Stimulated activated CD8-positive, alpha-beta memory T cell treated with anti-CD3 and anti-CD28 coated beads, Interleukin-12 subunit alpha, Interleukin-12 subunit beta, amount 100 ng/mL, for 1 hour (primary cell): ENCODE results near the gene PDE6H.

Source experiments
- DNase-seq: peaks from one replicate; pipeline ENCODE4 v3.0.0-alpha.2; 2020; ENCODE audit warnings: low read depth

Gene PDE6H

DNA sequence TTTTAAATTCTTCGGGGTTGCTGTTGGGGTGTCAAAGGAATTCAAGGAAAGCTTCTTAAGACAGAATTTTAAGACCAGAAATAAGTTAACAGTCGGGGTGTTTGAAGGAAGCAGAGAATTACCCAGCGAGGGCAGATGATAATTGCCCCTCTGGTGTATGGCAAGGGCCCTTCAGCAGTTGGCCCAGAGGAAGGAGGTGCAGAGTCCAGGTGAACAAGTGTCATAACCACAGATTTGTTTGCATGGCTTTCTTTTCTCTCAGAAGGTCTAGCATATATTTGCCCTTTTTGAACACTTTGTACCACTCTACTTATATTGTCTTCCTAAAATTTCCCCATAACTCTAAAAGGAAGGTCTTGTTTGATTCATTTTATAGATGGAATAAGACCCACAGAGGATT, 1.8 kb downstream of the PDE6H start:
- no peak for DNase-seq

DNA sequence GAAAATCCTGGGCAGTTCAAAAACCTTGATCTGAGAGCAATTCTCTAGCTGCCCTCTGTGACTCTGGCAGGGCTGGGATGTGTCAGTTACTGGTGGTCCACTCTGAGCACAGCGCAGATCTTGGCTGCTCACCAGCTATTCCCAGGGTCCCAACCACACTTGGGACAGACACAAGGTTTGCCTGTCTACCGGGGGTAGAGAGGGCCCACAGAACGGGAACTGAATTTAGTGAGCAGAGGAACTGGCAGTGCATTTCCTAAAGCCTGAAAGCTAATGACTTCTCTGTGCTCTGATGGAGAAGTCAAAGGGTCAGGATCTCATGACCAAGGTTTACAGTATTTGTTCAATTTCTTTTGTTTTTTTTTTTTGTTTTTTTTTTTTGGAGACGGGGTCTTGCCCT, 2.6 kb downstream of the PDE6H start:
- DNase-seq: no peak

DNA sequence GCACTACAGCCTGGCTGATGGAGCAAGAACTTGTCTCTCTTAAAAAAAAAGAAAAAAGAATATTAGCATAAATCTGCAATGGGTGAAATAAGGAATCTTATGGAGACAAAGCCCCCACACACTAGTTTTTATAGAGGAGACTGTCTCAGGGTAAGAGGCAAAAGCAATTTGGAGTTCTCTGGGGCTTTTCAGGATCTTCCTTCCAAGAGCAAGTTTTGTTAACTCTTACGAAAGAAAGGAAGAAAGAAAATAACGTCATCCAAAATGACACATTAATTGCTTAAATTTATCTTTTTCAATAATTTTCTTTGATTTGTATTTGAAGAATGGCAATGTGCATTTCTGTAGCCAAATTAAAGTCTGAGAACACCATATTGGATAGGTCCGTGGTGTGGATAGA, 3.8 kb downstream of the PDE6H start:
- DNase-seq: no peak

DNA sequence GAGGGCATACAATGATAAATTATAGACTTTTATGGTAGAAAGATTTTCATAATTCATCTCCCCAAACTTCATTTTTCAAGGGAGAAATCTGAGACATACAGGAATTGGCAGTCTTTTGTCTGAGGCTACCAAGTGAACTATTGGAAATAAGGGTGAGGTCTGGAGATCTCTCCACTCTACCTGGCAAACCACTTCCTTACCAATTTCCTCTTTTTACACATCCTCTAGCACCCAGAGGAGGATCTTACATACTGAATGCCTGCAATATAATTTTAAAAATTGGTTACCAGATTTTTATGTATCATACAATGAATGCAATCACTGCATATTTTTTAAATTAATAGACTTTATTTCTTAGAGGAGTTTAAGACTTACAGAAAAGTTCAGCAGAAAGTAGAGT, 6.6 kb downstream of the PDE6H start:
- DNase-seq: no peak

DNA sequence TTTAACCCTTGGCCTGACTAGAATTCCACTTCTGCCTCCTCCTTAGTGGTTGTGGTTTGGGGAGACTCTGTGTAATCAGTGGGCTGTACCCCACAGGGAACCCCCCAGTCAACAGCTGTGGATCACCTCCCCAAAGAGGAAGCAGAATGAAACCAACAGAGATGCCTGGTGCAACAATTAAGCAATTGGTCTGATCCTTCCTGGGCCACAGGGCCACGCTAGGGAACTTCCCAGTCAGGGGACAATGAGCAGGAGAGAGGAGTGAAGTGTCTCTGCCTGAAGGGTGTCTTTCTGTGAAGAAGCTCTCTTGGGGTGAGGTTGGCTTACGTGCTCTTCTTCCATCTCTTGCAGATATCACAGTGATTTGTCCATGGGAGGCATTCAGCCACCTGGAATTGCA, 8.2 kb downstream of the PDE6H start:
- DNase-seq: no peak

DNA sequence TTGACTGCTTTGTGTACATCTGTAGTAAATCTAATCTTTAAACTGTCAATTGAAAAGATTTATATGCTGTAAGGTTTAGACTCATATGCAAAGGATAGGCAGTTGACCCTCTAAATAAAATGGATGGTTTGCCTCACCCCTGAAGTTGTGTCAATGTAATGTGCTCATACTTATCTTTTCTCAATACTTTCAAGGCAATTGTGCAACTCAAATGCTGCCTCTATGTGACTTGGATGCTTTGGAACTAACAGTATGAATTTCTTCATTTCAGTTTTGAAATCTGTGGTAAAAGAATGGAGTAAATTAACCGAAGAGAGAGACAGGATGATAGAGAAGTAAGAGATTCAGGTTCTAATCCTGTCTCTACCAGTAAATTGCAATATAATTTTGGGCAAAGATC, 9.7 kb downstream of the PDE6H start:
- no peak for DNase-seq

DNA sequence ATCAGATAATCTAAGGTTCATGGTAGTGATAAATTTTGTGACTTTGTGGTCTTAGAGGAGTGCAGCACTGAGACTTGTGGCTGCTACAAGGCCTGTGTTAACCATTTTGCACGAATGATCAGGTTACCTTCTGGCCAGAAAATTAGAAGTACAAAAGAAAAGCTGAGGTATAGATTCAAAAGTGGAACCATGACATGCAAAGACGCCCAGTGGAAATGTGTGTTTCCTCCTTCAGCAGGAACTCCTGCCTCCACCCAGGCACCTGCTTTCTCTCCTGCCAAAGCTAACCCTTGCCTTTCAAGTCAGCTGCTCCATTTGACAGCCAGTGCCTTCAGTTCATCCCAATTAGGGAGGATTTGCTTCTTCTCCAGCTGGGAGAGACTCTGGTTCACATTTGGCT, 10.1 kb downstream of the PDE6H start:
- DNase-seq: no peak

DNA sequence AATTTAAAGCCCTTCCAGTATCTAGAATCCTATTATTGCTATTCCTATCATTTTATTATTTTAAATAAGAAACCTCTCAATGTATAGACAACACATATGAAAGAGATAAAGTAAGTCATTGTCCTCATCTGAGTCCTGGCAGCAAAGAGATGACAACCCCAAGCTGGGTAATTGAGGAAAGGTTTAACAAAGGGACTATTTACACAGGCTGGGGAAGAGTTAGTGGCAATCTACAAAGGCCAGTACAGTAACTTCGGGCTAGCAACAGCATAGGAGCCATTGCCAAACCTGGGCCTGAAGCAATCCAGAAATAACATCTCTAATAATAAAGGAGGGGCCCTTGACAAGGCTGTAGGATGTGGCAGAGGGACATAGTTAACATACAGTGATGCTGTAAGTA, 11.2 kb downstream of the PDE6H start:
- no peak for DNase-seq

DNA sequence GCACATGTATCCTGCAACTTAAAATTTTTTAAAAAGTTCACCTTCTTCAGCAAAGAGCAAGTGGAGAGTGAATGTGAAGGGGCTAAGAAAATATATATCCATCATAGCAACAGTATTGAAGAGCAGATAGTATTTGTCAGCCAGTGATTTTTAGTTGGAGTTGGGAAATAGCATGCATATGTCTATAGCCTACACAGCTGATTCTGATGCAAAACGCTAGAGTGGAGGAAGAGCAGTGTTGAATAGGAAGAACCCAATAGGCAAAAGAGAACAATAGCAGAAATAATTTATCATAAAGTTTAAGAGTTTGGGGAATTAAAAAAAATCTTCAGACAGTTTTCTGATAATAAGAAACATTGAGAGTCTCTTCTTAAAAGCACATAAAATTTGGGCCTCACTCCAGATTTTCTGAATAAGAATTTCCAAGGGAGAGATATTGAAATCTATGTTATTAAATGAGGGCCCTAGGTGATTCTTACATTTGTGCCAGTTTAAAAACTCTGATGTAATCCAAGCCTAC, 12.0 kb downstream of the PDE6H start:
- no peak for DNase-seq

DNA sequence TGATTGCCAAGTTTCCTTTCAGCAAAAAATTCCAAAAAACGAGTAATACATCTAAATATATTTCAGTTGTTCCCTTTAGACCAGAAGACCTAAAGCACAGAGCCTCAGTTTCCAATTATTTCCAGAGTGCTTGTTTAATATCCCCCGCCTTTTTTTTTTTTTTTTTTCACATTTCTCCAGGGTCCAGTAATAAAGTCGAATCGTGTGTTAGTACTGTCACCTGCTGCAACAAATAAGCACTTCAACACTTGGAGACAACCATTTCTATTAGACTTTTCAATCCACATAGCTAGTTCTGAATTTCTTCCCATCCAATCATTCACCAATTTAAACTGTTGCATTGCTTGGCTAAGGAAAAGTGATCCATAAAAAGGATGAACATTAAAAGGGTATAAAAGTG, 13.6 kb downstream of the PDE6H start:
- no peak for DNase-seq

DNA sequence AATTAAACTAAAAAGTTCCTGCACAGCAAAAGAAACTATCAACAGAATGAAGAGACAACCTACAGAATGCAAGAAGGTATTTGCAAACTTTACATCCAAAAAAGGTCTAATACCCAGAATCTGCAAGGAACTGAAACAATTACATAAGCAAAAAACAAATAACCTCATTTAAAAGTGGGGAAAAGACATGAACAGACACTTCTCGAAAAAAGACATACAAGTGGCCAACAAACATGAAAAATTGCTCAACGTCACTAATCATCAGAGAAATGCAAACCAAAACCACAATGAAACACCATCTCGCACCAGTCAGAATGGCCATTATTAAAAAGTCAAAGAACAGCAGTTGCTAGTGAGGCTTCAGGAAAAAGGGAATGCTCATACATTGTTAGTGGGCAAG, 15.2 kb downstream of the PDE6H start:
- DNase-seq: no peak

DNA sequence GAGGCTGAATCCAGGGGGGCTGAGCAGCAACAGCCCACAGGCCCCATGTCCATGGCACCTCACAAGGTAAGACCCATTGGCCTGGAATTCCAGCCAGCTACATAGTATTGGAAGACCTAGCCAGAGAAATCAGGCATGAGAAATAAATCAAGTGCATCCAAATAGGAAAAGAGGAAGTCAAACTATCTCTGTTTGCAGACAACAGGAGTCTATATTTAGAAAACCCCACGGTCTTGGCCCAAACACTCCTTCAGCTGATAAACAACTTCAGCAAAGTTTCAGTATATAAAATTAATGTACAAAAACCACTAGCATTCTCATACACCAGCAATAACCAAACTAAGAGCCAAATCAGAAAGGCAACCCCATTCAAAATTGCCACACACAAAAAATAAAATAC, 16.9 kb downstream of the PDE6H start:
- no peak for DNase-seq

DNA sequence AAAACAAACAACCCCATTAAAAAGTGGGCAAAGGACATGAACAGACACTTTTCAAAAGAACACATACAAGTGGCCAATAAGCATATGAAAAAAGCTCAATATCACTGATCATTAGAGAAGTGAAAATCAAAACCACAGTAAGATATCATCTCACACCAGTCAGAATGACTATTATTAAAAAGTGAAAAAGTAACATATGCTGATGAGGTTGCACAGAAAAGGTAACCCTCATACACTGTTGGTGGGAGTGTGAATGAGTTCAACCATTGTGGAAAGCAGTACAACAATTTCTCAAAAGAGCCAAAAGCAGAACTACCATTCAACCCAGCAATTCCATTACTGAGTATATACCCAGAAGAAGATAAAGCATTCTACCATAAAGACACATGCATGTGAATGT, 18.2 kb downstream of the PDE6H start:
- no peak for DNase-seq

DNA sequence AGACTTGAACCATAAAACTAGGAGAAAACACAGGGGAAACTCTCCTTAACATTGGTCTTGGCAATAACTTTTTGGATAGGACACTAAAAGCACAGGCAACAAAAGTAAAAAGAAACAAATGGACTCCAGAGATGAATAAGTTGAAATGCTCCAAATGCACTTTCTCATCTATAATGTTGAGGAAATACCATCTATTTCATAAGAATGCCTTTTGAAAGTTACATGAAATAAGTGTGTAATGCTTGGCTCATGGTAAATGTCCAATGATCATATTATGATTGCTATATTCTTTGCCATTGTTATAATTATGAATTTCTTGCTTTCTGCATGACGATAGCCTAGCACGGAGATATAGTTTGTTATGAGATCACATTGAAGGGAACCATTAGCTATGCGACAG, 19.8 kb downstream of the PDE6H start:
- no peak for DNase-seq

DNA sequence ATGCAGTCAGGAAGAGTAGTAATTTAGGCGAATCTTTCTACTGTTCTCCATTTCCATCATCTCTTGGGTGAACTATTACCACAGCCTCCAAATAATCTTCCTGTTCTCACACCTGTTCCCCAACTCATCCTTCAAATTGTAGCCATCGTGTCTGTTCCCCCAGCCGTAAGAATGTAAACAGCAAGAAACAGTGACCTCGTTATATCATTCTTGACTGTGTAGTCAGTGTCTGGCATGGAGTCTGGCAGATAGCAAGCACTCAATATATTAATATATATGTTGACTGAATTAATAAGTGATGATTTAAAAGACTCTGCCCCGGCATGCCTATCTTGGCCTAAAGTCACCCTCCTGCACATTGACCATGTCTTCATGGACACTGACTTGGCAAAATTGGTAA, 20.3 kb downstream of the PDE6H start:
- no peak for DNase-seq

DNA sequence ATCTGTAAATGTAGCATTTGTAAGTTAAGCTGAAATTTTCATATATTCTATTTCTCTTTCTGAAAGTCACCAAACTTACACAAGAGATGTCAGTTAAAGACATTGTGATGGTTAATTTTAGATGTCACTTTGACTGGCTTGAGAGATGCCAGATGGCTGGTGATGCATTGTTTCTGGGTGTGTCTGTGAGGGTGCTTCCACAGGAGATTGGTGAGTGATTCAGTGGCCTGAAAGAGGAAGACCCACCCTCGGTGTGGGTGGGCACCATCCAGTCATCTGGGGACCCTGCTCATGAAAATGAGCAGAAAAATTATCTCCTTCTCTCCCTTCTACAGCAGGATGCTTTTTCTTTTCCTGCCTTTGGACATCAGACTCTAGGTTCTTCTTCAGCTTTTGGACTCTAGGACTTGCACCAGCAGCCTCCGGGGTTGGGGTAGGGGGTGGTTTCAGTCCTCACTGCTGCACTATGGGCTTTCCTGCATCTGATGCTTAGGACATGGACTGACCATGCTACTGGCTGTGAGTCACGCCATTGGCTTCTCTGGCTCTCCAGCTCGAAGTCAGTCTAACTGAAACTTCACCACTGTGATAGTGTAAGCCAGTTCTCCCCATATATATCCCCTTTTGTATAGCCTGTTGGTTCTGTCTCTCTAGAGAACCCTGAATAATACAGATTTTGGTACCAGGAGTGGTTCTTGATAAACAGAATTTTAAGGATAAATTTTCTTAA, 20.9 kb downstream of the PDE6H start:
- no peak for DNase-seq

DNA sequence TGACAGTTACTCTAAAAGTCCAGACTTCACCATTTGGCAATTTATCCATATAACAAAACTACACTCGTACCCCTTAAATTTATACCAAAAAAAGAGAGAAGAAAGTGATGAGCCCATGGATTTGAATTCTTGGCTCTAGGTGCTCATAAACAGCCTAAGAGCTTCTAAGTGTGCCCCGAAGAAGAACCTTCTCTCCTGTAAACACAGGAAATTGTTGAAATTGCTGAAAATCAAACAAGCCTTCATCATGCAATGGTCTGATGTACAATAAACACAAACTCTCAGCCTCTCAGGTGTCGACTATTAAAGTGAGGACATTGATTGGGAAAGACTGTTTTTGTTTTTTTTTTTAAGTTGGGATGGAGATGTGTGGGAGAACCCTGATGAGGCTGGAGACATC, 21.8 kb downstream of the PDE6H start:
- no peak for DNase-seq

DNA sequence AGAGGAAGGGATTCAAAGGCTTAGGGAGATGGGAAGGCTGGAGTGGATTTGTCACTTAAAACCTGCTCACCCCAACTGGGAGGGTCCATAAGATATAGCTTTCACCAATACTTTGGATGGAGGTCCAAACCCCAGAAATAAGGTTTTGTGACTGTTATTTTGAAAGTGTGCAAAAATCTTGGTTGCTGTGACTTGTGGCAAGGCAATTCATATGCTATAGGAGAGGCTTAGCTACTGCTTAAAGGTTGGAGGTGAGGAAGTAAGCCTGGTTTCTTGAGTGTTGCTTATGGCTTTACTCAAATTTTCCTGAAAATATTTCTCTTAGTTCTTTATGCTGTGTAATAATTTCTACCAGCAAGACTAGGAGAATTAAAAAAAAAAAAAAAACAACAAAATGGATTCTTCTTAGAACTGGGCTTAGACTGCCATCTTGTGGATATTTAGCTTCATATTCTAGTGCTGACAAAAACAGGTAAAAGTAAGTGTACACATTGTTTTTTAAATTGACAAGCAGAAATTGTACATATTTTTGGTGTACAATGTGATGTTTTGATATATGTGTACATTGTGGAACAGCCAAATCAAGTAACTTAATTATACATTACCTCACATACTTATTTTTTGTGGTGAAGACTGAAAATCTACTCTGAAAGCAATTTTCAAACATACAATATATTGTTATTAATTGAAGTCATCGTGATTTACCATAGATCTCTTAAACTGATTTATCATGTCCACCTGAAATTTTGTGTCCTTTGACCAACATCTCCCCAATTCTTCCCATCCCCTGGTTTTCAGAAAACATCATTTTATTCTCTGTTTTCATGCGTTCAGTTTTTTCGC, 23.0 kb downstream of the PDE6H start:
- DNase-seq: no peak

DNA sequence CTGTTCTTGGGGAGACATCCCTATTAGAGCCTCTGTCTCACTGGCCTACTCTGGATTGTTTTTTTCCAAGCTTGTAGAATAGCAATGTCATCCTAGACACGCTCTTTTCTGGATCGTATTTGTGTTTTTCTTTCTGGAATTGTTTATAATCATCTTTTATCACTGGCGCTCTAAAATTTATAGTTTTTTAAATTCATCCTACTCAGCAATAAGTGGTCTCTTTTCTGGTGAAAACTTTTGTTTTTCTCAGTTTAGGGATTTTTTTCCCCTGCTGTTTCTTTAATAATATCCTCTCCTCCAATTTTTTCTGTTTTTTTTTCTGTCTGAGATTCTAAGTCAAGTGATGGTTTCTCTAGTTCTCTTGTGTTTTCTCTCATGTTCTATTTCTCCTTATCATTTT, 25.2 kb downstream of the PDE6H start:
- DNase-seq: no peak

DNA sequence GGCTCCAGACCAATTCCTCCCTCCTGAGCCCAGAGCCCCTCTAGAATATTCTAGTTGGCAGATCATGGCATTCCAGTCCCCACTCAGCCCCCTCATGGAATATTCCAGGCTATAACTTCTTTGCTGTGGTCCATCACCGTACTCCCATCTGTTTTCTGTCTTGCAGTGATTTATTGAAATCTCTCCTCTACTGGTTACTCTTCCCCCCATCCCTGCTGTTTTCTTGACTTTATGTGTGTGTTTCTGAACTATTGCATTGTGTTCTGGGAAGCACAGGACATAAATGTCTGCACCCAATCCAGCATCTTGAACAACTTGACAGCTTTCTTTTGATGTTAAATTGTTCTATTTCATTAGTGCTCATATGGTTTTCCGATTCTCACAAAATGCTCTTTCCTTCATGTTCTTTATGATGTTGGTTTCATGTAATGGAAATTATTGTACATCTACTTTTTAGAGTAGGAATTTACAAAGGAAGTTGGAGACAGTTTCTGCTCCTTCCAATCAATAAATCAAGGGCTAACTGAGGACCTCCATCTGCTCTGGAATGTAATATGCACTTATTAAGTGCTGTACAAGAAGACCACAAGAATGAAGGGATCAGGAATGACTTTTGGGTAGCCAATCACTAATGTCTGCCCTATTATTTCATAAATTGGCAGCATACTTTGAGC, 26.3 kb downstream of the PDE6H start:
- no peak for DNase-seq

DNA sequence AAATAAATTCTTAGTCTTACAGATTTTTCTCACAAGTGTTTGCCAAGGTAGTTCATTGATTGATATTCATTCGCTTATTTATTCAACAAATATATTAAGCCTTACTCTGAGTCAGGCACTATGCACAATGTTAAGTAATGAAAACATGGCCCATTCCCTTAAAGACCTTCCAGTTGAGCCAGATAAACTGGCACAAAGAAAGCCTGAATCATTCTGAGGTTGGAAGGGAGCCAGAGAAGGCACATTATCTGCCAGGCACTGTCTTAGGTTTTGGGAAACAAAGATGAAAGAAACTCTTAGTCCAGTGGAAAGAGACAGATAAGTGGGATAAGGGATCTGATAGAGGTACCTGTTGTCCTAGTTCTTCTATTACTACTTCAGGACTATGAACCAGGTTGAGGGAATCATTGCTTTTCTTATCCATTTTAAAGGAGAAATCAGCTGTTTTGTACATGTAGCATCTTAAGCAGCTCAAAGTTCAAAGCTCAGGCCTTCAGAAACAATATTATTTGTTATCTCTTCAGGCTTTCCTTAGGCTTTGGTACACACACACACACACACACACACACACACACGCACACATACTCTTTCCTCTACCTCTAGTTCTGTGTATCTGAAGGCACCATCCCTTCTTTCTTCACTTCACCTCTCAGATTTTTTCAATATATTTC, 27.0 kb downstream of the PDE6H start:
- no peak for DNase-seq

DNA sequence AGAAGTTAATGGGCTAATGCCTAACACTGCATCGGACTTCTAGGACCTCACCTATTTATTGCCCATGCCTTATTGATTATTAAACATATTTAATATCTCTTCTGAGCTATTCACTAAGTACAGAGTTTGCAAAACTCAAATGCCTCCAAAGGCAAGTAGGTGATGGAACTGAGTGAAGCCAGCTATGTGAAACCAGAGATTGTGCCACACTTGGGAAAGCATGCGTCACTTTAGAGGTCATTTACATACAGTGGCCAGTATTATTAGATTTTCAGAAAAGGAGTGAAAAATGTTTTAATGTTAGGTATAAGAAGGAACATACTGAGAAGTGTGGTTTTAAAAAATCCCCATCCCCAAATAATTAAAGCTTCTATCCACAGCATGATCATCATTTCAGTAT, 27.7 kb downstream of the PDE6H start:
- DNase-seq: no peak
